Neural cell (in vitro differentiated cells): Measurements from ENCODE around the gene SLCO4A1. TPM values are rescaled to one million over a fixed set of nuclear protein-coding genes. Genes with fewer than 3 reads are reported as not detected.

Source experiments
- H2AFZ ChIP-seq: fragments of 200-600, 300-800 bp; sonication (generic), shearing (Covaris generic); 2 replicates; pipeline ENCODE4 v1.6.0; 2014; ENCODE audit warnings: low read depth, mild to moderate bottlenecking, antibody characterized with exemption, low read length, moderate library complexity
- H3F3A ChIP-seq: fragments of 200-600 bp; shearing (Covaris generic); 2 replicates; pipeline ENCODE4 v1.6.1; 2016; ENCODE audit warnings: mild to moderate bottlenecking, moderate library complexity, mixed read lengths, antibody characterized with exemption, low read length; ENCODE audit not compliant: insufficient read depth, poor library complexity, severe bottlenecking
- H3K27ac ChIP-seq: fragments of 200-600, 300-800 bp; sonication (generic), shearing (Covaris generic); 2 replicates; pipeline ENCODE4 v1.5.1; 2014; ENCODE audit warnings: mild to moderate bottlenecking, low read length, moderate library complexity
- H3K27me3 ChIP-seq: fragments of 300-800, 200-600 bp; sonication (generic), shearing (Covaris generic); 2 replicates; pipeline ENCODE4 v1.6.0; 2014; ENCODE audit warnings: mild to moderate bottlenecking, low read depth, low read length, moderate library complexity; ENCODE audit not compliant: insufficient read depth
- H3K36me3 ChIP-seq: fragments of 300-800, 200-600 bp; sonication (generic), shearing (Covaris generic); 2 replicates; pipeline ENCODE4 v1.5.1; 2014; ENCODE audit warnings: mild to moderate bottlenecking, antibody characterized with exemption, low read length, moderate library complexity; ENCODE audit not compliant: insufficient read depth
- H3K4me2 ChIP-seq: fragments of 300-800, 200-600 bp; sonication (generic), shearing (Covaris generic); 2 replicates; pipeline ENCODE4 v1.6.0; 2014; ENCODE audit warnings: mild to moderate bottlenecking, low read length
- H3K4me3 ChIP-seq: fragments of 300-800, 200-600 bp; sonication (generic), shearing (Covaris generic); 2 replicates; pipeline ENCODE4 v1.5.1; 2014; ENCODE audit warnings: mild to moderate bottlenecking, low read length, moderate library complexity
- H3K79me2 ChIP-seq: fragments of 200-600 bp; shearing (Covaris generic); replicated peaks from 2 replicates; pipeline ENCODE4 v1.6.0; 2014; ENCODE audit warnings: mild to moderate bottlenecking, low read length, moderate library complexity; ENCODE audit not compliant: insufficient read depth
- H3K9ac ChIP-seq: fragments of 300-800, 200-600 bp; sonication (generic), shearing (Covaris generic); 2 replicates; pipeline ENCODE4 v1.6.1; 2016; ENCODE audit warnings: mild to moderate bottlenecking, low read length, mixed read lengths
- H3K9me2 ChIP-seq: fragments of 200-600 bp; shearing (Covaris generic); 2 replicates; pipeline ENCODE4 v1.6.1; 2016; ENCODE audit warnings: mild to moderate bottlenecking, low read length, mixed read lengths; ENCODE audit not compliant: insufficient read depth
- H3K9me3 ChIP-seq: fragments of 200-600, 300-800 bp; sonication (generic), shearing (Covaris generic); 2 replicates; pipeline ENCODE4 v1.6.1; 2016; ENCODE audit warnings: mild to moderate bottlenecking, mixed run types, low read length, moderate library complexity, mixed read lengths
- H4K20me1 ChIP-seq: fragments of 200-600 bp; shearing (Covaris generic); 2 replicates; pipeline ENCODE4 v1.6.1; 2016; ENCODE audit warnings: mild to moderate bottlenecking, mixed run types; ENCODE audit not compliant: insufficient read depth
- EP300 ChIP-seq: fragments of 450-650 bp; conservative IDR thresholded peaks from 2 replicates; pipeline ENCODE4 v1.6.1; 2014; ENCODE audit warnings: antibody characterized with exemption, mild to moderate bottlenecking, moderate library complexity; ENCODE audit not compliant: poor library complexity, severe bottlenecking
- EZH2 ChIP-seq: fragments of 200-600, 300-800 bp; shearing (Covaris generic), sonication (generic); IDR thresholded peaks from 2 replicates; pipeline ENCODE4 v1.6.1; 2014; ENCODE audit warnings: antibody characterized with exemption, low read length, borderline replicate concordance, mild to moderate bottlenecking; ENCODE audit not compliant: insufficient read depth, poor library complexity, severe bottlenecking
- MXI1 ChIP-seq: fragments of 450-650 bp; conservative IDR thresholded peaks from 2 replicates; pipeline ENCODE4 v1.6.1; 2014; ENCODE audit warnings: antibody characterized with exemption, mild to moderate bottlenecking; ENCODE audit not compliant: poor library complexity, severe bottlenecking
- POLR2AphosphoS5 ChIP-seq: IDR thresholded peaks from 2 replicates; pipeline ENCODE4 v1.6.1; 2012
- RAD21 ChIP-seq: fragments of 450-650 bp; conservative IDR thresholded peaks from 2 replicates; pipeline ENCODE4 v1.6.1; 2014; ENCODE audit warnings: antibody characterized with exemption, mild to moderate bottlenecking, moderate library complexity
- SMC3 ChIP-seq: fragments of 450-650 bp; conservative IDR thresholded peaks from 2 replicates; pipeline ENCODE4 v1.6.1; 2014; ENCODE audit warnings: antibody characterized with exemption, mild to moderate bottlenecking, moderate library complexity; ENCODE audit not compliant: poor library complexity
- TAF1 ChIP-seq: IDR thresholded peaks from 2 replicates; pipeline ENCODE4 v1.6.1; 2012; ENCODE audit warnings: low read depth
- polyA plus RNA-seq: library from polyadenylated mRNA; depleted of rRNA; stranded (reverse); fragments of >200 nt; gene quantifications from 2 replicates; pipeline ENCODE4 v1.2.3, GENCODE V29; 2014
- TF ChIP-seq, protein P1 (sequence below): IDR thresholded peaks from 2 replicates; pipeline ENCODE4 v1.6.1; 2012; ENCODE audit warnings: borderline replicate concordance
- TF ChIP-seq, protein P2 (sequence below): fragments of 450-650 bp; IDR thresholded peaks from 2 replicates; pipeline ENCODE4 v1.5.1; 2014; ENCODE audit warnings: antibody characterized with exemption, mild to moderate bottlenecking, moderate library complexity; ENCODE audit not compliant: poor library complexity, severe bottlenecking

Gene SLCO4A1
- polyA plus RNA-seq, 1 donor from 2014 or later: 3.5 TPM

DNA sequence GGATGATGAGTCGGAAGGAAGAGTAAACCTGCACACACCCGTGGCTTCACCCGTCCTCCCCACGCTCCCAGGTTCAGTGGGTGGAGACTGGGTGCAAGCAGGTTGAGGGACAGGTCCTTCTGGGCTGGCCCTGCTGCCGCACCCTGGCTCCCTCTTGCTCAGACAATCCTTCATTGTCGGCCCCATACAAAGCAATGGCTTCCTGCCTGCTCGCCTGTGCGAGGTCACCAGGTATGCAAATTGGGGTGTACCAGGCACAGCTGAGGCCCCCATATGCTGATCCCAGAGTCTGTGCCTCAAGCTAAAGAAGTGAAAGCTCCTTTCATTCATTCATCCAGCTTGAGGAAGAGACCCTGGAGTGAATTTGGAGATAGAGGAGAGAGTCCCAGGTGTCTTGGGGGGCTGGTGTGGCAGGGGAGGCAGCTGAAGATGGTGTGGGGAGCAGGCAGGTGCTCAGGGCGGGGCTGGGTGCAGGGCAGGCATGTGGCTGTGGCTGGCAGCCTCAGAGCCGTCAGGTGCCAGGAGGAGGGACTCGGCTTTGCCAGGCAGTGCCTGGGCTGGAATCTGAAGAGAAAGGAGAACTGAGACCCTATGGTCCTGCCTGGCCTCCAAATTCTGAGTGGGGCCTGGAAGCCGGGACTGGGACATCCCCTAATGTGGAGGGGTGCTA is 4.7 kb downstream of the SLCO4A1 start:
- Histone ChIP-seq H3K27ac (no peak overlapping the region), H3K79me2 (no peaks in the 10 kb centered on the region)

DNA sequence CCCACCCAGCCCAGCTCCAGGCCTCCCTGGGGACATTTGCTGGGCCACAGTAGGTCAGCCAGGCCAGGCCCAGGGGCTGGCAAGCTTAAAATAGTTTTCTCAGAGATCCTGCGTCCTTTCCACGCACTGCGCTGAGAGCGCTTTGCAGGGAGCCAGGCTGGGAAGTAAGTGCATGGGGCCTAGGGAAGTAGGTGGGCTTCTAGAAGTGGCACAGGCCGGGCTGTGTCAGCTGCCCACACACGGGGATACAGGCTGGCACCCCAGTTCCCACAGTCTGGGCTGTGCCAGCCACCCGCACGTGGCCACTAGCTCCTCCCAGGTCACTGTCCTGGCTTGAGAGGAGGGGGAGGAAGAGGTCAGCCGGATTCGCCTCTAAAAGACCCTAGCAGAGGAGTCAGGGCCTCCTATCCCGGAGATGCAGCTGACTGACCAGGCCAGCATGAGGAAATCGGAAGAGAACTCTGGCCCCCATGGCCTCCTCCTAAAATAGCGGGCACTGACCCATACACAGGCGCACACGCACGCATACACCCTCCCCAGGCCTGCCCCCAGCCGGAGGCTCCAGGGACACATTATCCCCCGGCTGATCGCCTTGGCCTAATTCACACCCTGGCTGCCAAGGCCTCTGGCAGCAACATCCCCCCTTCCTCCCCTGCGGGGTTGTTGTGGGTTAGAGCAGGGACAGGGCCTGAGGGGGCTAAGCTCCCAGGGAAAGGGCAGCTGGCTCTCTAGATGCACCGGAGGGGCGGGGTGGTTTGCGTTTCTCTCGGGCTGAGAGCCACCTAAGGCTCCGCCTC is 5.4 kb downstream of the SLCO4A1 start:
- H3K27ac ChIP-seq: no peak overlapping the region
- no peaks in the 10 kb centered on the region for H3K36me3 ChIP-seq
- H3K9ac ChIP-seq: no peak overlapping the region
- TF ChIP-seq POLR2AphosphoS5 (no peak), EP300 (no peak), SMC3 (no peak), RAD21 (no peak), TAF1 (no peak), EZH2 (no peak), MXI1 (no peak)
- TF ChIP-seq, protein P1, sequence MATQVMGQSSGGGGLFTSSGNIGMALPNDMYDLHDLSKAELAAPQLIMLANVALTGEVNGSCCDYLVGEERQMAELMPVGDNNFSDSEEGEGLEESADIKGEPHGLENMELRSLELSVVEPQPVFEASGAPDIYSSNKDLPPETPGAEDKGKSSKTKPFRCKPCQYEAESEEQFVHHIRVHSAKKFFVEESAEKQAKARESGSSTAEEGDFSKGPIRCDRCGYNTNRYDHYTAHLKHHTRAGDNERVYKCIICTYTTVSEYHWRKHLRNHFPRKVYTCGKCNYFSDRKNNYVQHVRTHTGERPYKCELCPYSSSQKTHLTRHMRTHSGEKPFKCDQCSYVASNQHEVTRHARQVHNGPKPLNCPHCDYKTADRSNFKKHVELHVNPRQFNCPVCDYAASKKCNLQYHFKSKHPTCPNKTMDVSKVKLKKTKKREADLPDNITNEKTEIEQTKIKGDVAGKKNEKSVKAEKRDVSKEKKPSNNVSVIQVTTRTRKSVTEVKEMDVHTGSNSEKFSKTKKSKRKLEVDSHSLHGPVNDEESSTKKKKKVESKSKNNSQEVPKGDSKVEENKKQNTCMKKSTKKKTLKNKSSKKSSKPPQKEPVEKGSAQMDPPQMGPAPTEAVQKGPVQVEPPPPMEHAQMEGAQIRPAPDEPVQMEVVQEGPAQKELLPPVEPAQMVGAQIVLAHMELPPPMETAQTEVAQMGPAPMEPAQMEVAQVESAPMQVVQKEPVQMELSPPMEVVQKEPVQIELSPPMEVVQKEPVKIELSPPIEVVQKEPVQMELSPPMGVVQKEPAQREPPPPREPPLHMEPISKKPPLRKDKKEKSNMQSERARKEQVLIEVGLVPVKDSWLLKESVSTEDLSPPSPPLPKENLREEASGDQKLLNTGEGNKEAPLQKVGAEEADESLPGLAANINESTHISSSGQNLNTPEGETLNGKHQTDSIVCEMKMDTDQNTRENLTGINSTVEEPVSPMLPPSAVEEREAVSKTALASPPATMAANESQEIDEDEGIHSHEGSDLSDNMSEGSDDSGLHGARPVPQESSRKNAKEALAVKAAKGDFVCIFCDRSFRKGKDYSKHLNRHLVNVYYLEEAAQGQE: no peak

More for the DNA sequence above, 4.7 kb downstream of the SLCO4A1 start:
- Histone ChIP-seq H2AFZ (no peak overlapping the region), H3K4me2 (no peak overlapping the region), H3K27me3 (peaks cover 18% of the 10 kb centered on the region), H4K20me1 (peaks cover 5% of the 10 kb centered on the region), H3K9me2 (no peaks in the 10 kb centered on the region), H3K9ac (no peak overlapping the region), H3K36me3 (no peaks in the 10 kb centered on the region), H3K4me3 (no peak overlapping the region), H3F3A (no peaks in the 10 kb centered on the region), H3K9me3 (no peaks in the 10 kb centered on the region)
- TF ChIP-seq MXI1: no peak
- TF ChIP-seq EP300: no peak
- TF ChIP-seq POLR2AphosphoS5: no peak
- no peak for TF ChIP-seq TAF1
- TF ChIP-seq, protein P2, sequence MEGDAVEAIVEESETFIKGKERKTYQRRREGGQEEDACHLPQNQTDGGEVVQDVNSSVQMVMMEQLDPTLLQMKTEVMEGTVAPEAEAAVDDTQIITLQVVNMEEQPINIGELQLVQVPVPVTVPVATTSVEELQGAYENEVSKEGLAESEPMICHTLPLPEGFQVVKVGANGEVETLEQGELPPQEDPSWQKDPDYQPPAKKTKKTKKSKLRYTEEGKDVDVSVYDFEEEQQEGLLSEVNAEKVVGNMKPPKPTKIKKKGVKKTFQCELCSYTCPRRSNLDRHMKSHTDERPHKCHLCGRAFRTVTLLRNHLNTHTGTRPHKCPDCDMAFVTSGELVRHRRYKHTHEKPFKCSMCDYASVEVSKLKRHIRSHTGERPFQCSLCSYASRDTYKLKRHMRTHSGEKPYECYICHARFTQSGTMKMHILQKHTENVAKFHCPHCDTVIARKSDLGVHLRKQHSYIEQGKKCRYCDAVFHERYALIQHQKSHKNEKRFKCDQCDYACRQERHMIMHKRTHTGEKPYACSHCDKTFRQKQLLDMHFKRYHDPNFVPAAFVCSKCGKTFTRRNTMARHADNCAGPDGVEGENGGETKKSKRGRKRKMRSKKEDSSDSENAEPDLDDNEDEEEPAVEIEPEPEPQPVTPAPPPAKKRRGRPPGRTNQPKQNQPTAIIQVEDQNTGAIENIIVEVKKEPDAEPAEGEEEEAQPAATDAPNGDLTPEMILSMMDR: no peak
- TF ChIP-seq, protein P1: no peak
- no peak for TF ChIP-seq RAD21
- no peak for TF ChIP-seq EZH2
- no peak for TF ChIP-seq SMC3

More for the DNA sequence above, 5.4 kb downstream of the SLCO4A1 start:
- no peak overlapping the region for H2AFZ ChIP-seq
- H3K4me2 ChIP-seq: no peak overlapping the region
- H3K4me3 ChIP-seq: no peak overlapping the region
- H3K27me3 ChIP-seq: peaks cover 16% of the 10 kb centered on the region
- no peaks in the 10 kb centered on the region for H3K9me3 ChIP-seq
- no peaks in the 10 kb centered on the region for H3F3A ChIP-seq
- no peaks in the 10 kb centered on the region for H3K79me2 ChIP-seq
- no peaks in the 10 kb centered on the region for H3K9me2 ChIP-seq
- H4K20me1 ChIP-seq: peaks cover 5% of the 10 kb centered on the region
